ENCODE measurements around the gene GADD45GIP1.

GADD45GIP1 gene

GRCh38 chr19:13001166-13001501 lies 44.1 kb upstream of the GADD45GIP1 start:
- Histone ChIP-seq H3K4me2 (peak overlapping the region in 6 of 11 experiments; percentile 6 to 43 (median 26); a peak in 6 of 22 replicates), H3K27ac (no peak overlapping the region), H3K36me3 (peaks cover 0 to 16% (median 6%) of the 10 kb centered on the region in 11 experiments; a peak in 7 of 22 replicates), H3K27me3 (peaks cover under 1 to 13% (median 5%) of the 10 kb centered on the region in 11 experiments; a peak in 18 of 22 replicates), H3K4me3 (no peak overlapping the region), H3K9me3 (replicated peaks in 1 of 11) (no peaks in the 10 kb centered on the region), H4K20me1 (peaks cover 0 to 92% (median 63%) of the 10 kb centered on the region in 11 experiments; a peak in 17 of 22 replicates), H3K9ac (peak overlapping the region in 2 of 11 experiments; percentile 10 to 15; a peak in 1 of 22 replicates), H3K4me1 (peaks cover 0 to 44% (median 33%) of the 10 kb centered on the region in 10 experiments; a peak in 15 of 20 replicates)
- TF ChIP-seq Cebpa-rat (IDR thresholded peaks at IDR 0.05): no peak

- Histone ChIP-seq H3K9ac (peak overlapping the region in 4 of 11 experiments; percentile 1 to 87 (median 34); a peak in 4 of 22 replicates), H3K36me3 (peaks cover 0 to 16% (median 6%) of the 10 kb centered on the region in 11 experiments; a peak in 7 of 22 replicates), H3K27ac (no peak overlapping the region), H3K27me3 (peaks cover 6 to 24% (median 8%) of the 10 kb centered on the region in 11 experiments; a peak in 18 of 22 replicates), H3K4me1 (peaks cover 0 to 47% (median 35%) of the 10 kb centered on the region in 10 experiments; a peak in 17 of 20 replicates), H3K9me3 (replicated peaks in 1 of 11) (no peaks in the 10 kb centered on the region), H4K20me1 (peaks cover 0 to 63% (median 42%) of the 10 kb centered on the region in 11 experiments; a peak in 17 of 22 replicates), H3K4me2 (peak overlapping the region in 5 of 11 experiments; percentile 90 to 99 (median 95); a peak in 5 of 22 replicates), H3K4me3 (no peak overlapping the region)
- TF ChIP-seq Cebpa-rat (IDR thresholded peaks at IDR 0.05): no peak
These were observed 41.2 kb upstream of the GADD45GIP1 start for GRCh38 chr19:12997967-12998940.

GRCh38 chr19:12997179-12997966 lies 40.4 kb upstream of the GADD45GIP1 start:
- TF ChIP-seq Cebpa-rat (IDR thresholded peaks at IDR 0.05): no peak
- peak overlapping the region in 3 of 10 experiments; percentile 79 to 80 (median 80); a peak in 2 of 20 replicates for H3K4me3 ChIP-seq
- peak overlapping the region in 6 of 11 experiments; percentile 84 to 91 (median 86); a peak in 7 of 22 replicates for H3K9ac ChIP-seq
- peaks cover 0 to 47% (median 35%) of the 10 kb centered on the region in 10 experiments; a peak in 17 of 20 replicates for H3K4me1 ChIP-seq
- H3K27me3 ChIP-seq: peaks cover 6 to 24% (median 8%) of the 10 kb centered on the region in 11 experiments; a peak in 18 of 22 replicates
- H4K20me1 ChIP-seq: peaks cover 0 to 55% (median 37%) of the 10 kb centered on the region in 11 experiments; a peak in 17 of 22 replicates
- no peaks in the 10 kb centered on the region for H3K9me3 ChIP-seq (replicated peaks in 1 of 11)
- peak overlapping the region in 9 of 11 experiments; percentile 90 to 99 (median 97); a peak in 18 of 22 replicates for H3K4me2 ChIP-seq
- peaks cover 0 to 16% (median 6%) of the 10 kb centered on the region in 11 experiments; a peak in 7 of 22 replicates for H3K36me3 ChIP-seq
- 0 out of 22 replicates have a peak overlapping the region, but pooled peaks of 1 of the 11 experiments have one; percentile 12 for H3K27ac ChIP-seq

- Histone ChIP-seq H4K20me1 (peaks cover 0 to 50% (median 34%) of the 10 kb centered on the region in 11 experiments; a peak in 17 of 22 replicates), H3K36me3 (peaks cover 0 to 16% (median 6%) of the 10 kb centered on the region in 11 experiments; a peak in 7 of 22 replicates), H3K9ac (peak overlapping the region; percentile 73 to 91 (median 84)), H3K27me3 (peaks cover 6 to 24% (median 8%) of the 10 kb centered on the region in 11 experiments; a peak in 18 of 22 replicates), H3K4me1 (peaks cover 0 to 45% (median 32%) of the 10 kb centered on the region in 10 experiments; a peak in 17 of 20 replicates), H3K27ac (peak overlapping the region in 9 of 11 experiments; percentile 60 to 82 (median 78); a peak in 18 of 22 replicates), H3K4me2 (peak overlapping the region; percentile 90 to 99 (median 97)), H3K9me3 (replicated peaks in 1 of 11) (no peaks in the 10 kb centered on the region), H3K4me3 (peak overlapping the region; percentile 72 to 91 (median 80))
- TF ChIP-seq Cebpa-rat (IDR thresholded peaks at IDR 0.05): no peak
These were observed 39.5 kb upstream of the GADD45GIP1 start for GRCh38 chr19:12996406-12997094.

- H3K36me3 ChIP-seq: peaks cover 0 to 16% (median 6%) of the 10 kb centered on the region in 11 experiments; a peak in 7 of 22 replicates
- peak overlapping the region; percentile 73 to 91 (median 84) for H3K9ac ChIP-seq
- peaks cover 0 to 42% (median 27%) of the 10 kb centered on the region in 11 experiments; a peak in 17 of 22 replicates for H4K20me1 ChIP-seq
- TF ChIP-seq Cebpa-rat (IDR thresholded peaks at IDR 0.05): no peak
- no peaks in the 10 kb centered on the region for H3K9me3 ChIP-seq (replicated peaks in 1 of 11)
- peaks cover 0 to 44% (median 28%) of the 10 kb centered on the region in 10 experiments; a peak in 17 of 20 replicates for H3K4me1 ChIP-seq
- peak overlapping the region in 10 of 11 experiments; percentile 50 to 82 (median 77); a peak in 20 of 22 replicates for H3K27ac ChIP-seq
- peak overlapping the region; percentile 90 to 99 (median 97) for H3K4me2 ChIP-seq
- H3K4me3 ChIP-seq: peak overlapping the region; percentile 72 to 91 (median 80)
- peaks cover 6 to 24% (median 8%) of the 10 kb centered on the region in 11 experiments; a peak in 18 of 22 replicates for H3K27me3 ChIP-seq
These were observed 38.8 kb upstream of the GADD45GIP1 start for GRCh38 chr19:12995596-12996405.

- peaks cover 0 to 16% (median 6%) of the 10 kb centered on the region in 11 experiments; a peak in 7 of 22 replicates for H3K36me3 ChIP-seq
- H3K4me2 ChIP-seq: peak within 1 kb of the TSS; percentile 91 to 99 (median 97)
- peaks cover 0 to 40% (median 25%) of the 10 kb centered on the region in 10 experiments; a peak in 17 of 20 replicates for H3K4me1 ChIP-seq
- TF ChIP-seq Cebpa-rat (IDR thresholded peaks at IDR 0.05): no peak
- peak within 1 kb of the TSS; percentile 72 to 91 (median 80) for H3K4me3 ChIP-seq
- peaks cover 6 to 24% (median 8%) of the 10 kb centered on the region in 11 experiments; a peak in 18 of 22 replicates for H3K27me3 ChIP-seq
- peak within 1 kb of the TSS in 10 of 11 experiments; percentile 50 to 82 (median 77); a peak in 20 of 22 replicates for H3K27ac ChIP-seq
- no peaks in the 10 kb centered on the region for H3K9me3 ChIP-seq (replicated peaks in 1 of 11)
- peak within 1 kb of the TSS; percentile 73 to 91 (median 84) for H3K9ac ChIP-seq
- H4K20me1 ChIP-seq: peaks cover 0 to 34% (median 19%) of the 10 kb centered on the region in 11 experiments; a peak in 17 of 22 replicates
These were observed 37.9 kb upstream of the GADD45GIP1 start, which contains the start of gene NFIX for GRCh38 chr19:12994701-12995595. Gene NFIX, plus strand, starts transcription at chr19:12995475. Its CDS starts 363 bp downstream, at chr19:12995838.
